ENCODE measurements around the gene OTUD3.
A peak's percentile ranks its signal among the peaks of the same experiment; 100 is the strongest.
"Not testable (repeated sequence)": the region's sequence is repeated elsewhere in the genome, so short reads cannot be mapped to it uniquely, and the experiment has no call there.

Gene OTUD3

GRCh38 chr1:19882111-19883071, at the start of gene OTUD3:
TSS of gene OTUD3 (plus strand) at chr1:19882395. CDS start at chr1:19882514, 119 bp downstream.
- DNase-seq = peak; percentile 94

GRCh38 chr1:19835578-19835977, 46.6 kb upstream of the OTUD3 start:
- no peak for DNase-seq

GRCh38 chr1:19837866-19838265, 44.3 kb upstream of the OTUD3 start:
- DNase-seq = no peak

DNA sequence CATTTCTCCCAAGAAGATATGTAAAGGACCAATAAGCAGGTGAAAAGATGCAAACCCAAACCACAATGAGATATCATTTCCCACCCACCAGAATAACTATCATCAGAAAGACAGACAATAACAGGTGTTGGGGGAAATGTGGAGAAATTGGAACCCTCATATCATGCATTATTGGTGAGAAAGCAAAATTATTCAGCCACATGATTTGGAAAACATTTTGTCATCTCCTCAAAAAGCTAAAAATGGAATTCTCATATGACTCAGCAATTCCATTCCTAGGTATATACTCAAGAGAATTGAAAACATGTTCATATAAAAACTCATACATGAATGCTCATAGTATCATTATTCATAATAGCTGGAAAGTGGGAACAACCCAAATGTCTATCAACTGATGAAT, 42.0 kb upstream of the OTUD3 start:
- no peak for DNase-seq

GRCh38 chr1:19844731-19845495, 37.3 kb upstream of the OTUD3 start:
- peak; percentile 19 for DNase-seq

GRCh38 chr1:19845555-19845954, 36.6 kb upstream of the OTUD3 start:
- DNase-seq = no peak

DNA sequence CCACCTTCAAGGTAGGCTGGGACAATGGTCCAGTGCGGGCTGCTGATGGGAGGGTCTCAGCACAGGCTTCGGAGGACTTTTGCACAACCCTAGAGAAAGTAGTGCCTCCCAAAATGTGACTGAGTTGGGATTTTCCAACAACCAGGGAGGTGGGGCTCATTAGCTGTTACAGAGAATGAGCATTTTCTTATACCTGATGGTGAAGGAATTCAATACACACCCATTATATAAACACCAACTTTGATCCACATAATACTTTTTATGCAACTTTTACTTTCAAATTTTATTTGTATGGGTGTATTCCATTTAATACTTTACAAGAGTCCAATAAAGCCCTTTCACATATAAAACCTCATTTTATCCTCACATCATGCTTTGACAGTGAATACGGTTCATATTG, 35.9 kb upstream of the OTUD3 start:
- no peak for DNase-seq

- not testable (repeated sequence) for DNase-seq
Measured at GRCh38 chr1:19847334-19847733, 34.9 kb upstream of the OTUD3 start.

DNA sequence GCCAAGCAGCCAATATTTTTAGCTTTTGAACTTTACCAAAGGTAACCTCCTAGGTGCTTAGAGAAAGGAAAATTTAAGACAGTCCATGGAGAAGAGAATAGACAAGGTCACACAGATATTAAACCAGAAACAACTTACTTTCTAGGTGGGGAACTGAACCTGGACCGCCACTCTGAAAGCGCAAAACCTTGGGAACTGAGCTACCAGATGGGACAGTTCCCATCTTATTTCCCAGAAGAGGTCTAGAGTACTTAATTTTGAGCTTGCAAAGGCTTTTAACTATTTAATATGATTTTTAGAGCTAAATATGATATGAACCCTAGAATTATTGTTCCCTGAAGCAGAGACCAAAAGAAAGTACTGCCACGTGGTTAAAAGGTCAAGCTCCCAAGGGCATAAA, 32.9 kb upstream of the OTUD3 start:
- not testable (repeated sequence) for DNase-seq

- no peak for DNase-seq
Measured at GRCh38 chr1:19850214-19850613, 32.0 kb upstream of the OTUD3 start.

- no peak for DNase-seq
Measured at GRCh38 chr1:19852036-19852435, 30.2 kb upstream of the OTUD3 start.

- no peak for DNase-seq
Measured at GRCh38 chr1:19854866-19855265, 27.3 kb upstream of the OTUD3 start.

DNA sequence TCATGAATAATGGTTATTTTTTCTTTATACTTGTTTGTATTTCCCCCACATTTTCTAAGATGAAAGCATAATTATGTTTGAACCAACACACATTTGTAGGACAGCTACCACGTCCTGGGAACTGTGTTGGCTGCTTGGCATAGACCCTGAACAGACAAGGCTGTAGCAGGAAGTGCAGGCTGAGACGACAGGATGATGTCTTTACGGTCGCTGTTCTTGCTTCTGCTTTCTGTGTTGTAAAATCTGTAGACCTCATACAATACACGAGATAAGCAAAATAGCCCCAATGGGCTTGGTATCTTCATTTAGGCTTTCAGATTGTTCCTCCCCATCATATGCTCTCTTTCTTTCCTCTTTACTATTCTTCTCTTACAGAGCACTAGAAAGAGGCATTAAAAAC, 23.3 kb upstream of the OTUD3 start:
- DNase-seq = no peak

GRCh38 chr1:19859876-19860275, 22.3 kb upstream of the OTUD3 start:
- no peak for DNase-seq

GRCh38 chr1:19860418-19860817, 21.8 kb upstream of the OTUD3 start:
- DNase-seq = no peak

DNA sequence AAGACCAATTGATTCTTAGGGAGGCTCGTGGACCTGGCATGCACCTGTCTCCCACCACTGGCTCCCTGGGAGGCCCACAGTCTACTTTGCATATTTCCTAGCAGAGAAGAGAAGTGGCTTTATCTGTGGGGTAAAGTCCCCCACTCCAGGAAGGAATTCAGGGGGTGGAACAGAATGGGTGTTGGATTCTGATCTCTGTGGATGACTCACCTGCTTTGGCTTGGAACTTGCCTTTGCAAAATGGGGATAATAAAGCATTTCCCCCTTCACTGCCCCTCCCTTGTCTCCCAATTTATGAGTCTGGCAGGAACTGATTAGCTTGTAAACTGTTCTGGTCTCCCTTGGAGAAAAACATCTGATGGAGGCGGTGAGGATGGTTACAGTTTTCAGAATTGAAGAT, 21.2 kb upstream of the OTUD3 start:
- DNase-seq = no peak

- DNase-seq = no peak
Measured at GRCh38 chr1:19861842-19862530, 20.2 kb upstream of the OTUD3 start.

DNA sequence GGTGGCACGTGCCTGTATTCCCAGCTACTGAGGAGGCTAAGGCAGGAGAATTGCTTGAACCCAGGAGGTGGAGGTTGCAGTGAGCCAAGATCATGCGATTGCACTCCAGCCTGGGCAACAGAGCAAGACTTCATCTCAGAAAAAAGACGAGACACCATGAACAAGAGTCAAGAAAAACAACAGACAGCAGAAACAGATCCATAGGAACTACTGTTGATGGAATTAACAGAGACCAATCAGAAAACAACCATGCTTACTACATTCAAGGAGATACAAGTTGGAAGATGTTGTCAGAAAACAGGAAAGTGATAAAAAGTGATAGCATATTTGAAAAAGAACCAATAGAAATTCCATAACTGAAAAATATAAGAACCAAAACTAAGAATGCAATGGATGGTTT, 19.3 kb upstream of the OTUD3 start:
- DNase-seq = no peak

- DNase-seq = no peak
Measured at GRCh38 chr1:19864570-19865160, 17.5 kb upstream of the OTUD3 start.

GRCh38 chr1:19866029-19866428, 16.2 kb upstream of the OTUD3 start:
- DNase-seq = no peak

DNA sequence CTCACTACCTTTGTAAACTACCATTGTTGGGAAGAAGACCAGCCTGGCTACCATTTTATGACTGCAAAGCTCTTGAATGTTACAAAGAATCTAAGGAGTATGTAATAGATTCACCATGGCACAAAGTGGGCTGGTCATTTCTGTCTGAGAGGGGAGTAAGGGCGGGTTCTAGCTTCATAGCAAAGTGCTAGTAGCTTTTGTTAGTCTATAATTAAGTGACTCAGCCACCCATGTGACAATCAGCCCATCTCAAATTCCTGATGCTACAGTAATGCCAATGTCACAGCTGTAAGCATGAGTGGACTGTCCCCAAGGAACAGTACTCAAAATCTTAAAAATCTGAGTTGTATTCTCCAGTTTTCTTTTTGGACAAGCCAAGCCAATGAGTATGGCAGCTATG, 15.4 kb upstream of the OTUD3 start:
- DNase-seq = no peak

DNA sequence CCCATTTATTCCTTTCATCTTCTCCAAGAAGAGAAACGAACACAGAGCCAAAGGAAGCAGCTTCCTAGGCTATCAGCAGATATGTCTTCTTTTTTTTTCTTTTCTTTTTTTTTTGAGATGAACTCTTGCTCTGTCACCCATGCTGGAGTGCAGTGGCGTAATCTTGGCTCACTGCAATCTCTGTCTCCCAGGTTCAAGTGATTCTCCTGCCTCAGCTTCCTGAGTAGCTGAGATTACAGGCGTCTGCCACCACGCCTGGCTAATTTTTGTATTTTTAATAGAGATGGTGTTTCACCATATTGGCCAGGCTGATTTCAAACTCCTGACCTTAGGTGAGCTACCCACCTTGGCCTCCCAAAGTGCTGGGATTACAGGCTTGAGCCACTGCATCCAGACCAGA, 13.6 kb upstream of the OTUD3 start:
- DNase-seq = not testable (repeated sequence)

GRCh38 chr1:19869453-19869852, 12.7 kb upstream of the OTUD3 start:
- DNase-seq = not testable (repeated sequence)

Data from kidney glomerular epithelial cell (primary cell).